Measurements from ENCODE around the gene RBM39.

DNA sequence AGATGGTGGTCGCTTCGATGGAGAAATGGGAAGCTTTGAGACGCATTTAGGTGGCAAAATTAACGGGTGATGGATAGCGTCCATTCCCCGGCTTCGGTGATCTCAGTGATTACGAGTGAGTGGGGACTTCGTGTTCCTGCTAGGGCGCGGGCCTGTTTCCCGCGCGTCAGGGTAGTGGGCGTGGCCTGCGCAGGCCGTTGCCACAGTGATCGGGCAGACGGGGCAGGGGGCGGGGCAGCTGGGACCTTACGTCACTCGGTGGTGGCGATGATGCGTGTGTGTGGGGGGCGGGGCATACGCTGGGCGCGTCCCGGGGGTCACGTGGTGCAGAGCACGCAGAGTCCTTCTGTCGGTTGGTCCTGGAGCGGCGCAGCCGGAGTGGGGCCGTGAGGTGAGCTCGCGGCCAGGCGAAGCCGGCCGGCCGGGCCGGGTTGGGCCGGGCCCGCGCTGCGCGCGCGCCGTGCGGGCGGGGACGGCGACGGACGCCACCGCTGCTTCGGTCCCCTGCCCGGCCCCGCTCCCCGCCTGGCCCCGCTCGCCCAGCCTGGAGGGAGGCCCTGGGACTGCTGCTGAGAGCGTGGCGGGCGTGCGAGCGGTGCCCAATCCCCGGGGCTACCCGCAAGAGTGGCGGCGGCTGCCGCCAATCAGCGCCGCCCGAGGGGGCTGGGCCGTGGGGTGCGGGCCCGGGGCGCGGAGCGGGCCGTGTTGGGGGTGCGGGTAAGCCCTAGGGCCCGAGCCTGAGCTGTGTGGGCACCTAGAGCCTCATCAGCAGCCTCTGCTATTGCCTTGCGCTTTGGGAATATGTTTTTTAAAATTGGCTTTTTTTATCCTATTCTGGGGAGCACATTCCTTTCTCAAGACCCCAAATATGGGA is 29.9 kb upstream of the RBM39 start, which contains the start of gene PHF20:
- TF ChIP-seq DNMT1 (IDR thresholded peaks at IDR 0.05): no peak
- TF ChIP-seq SMC3 (conservative IDR thresholded peaks at IDR 0.05; ENCODE audit: insufficient read depth, low read depth, low read length): no peak
- TF ChIP-seq, protein P1, sequence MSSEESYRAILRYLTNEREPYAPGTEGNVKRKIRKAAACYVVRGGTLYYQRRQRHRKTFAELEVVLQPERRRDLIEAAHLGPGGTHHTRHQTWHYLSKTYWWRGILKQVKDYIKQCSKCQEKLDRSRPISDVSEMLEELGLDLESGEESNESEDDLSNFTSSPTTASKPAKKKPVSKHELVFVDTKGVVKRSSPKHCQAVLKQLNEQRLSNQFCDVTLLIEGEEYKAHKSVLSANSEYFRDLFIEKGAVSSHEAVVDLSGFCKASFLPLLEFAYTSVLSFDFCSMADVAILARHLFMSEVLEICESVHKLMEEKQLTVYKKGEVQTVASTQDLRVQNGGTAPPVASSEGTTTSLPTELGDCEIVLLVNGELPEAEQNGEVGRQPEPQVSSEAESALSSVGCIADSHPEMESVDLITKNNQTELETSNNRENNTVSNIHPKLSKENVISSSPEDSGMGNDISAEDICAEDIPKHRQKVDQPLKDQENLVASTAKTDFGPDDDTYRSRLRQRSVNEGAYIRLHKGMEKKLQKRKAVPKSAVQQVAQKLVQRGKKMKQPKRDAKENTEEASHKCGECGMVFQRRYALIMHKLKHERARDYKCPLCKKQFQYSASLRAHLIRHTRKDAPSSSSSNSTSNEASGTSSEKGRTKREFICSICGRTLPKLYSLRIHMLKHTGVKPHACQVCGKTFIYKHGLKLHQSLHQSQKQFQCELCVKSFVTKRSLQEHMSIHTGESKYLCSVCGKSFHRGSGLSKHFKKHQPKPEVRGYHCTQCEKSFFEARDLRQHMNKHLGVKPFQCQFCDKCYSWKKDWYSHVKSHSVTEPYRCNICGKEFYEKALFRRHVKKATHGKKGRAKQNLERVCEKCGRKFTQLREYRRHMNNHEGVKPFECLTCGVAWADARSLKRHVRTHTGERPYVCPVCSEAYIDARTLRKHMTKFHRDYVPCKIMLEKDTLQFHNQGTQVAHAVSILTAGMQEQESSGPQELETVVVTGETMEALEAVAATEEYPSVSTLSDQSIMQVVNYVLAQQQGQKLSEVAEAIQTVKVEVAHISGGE (CRISPR knock-in tag; IDR thresholded peaks at IDR 0.05): 0 out of 6 replicates have a peak, but pooled peaks of 1 of the 3 experiments have one; percentile 1
- no peak for TF ChIP-seq EZH2 (IDR thresholded peaks at IDR 0.05; ENCODE audit: borderline replicate concordance, low read depth, low read length)
- no peak for TF ChIP-seq PTBP1 (IDR thresholded peaks at IDR 0.05; ENCODE audit: low read depth, low read length)
